ENCODE data around the gene NFKBIZ.

Gene NFKBIZ

GRCh38 chr3:101853982-101854381 lies 4.7 kb downstream of the NFKBIZ start:
- peaks cover 61% of the 10 kb centered on the region for H3K36me3 Mint-ChIP-seq (ENCODE audit: low read depth)
- TF ChIP-seq CTCF (IDR thresholded peaks at IDR 0.05): no peak
- no peak overlapping the region for H3K4me3 Mint-ChIP-seq
- no peak overlapping the region for H3K27ac Mint-ChIP-seq
- H3K27me3 Mint-ChIP-seq (ENCODE audit: low read depth, poor library complexity): peaks cover 15% of the 10 kb centered on the region
- H3K4me1 Mint-ChIP-seq: peaks cover 19% of the 10 kb centered on the region
- H3K9me3 Mint-ChIP-seq: no peaks in the 10 kb centered on the region
- no peak for DNase-seq

GRCh38 chr3:101854608-101855304 lies 5.4 kb downstream of the NFKBIZ start:
- peaks cover 15% of the 10 kb centered on the region for H3K27me3 Mint-ChIP-seq (ENCODE audit: low read depth, poor library complexity)
- H3K9me3 Mint-ChIP-seq: no peaks in the 10 kb centered on the region
- no peak overlapping the region for H3K4me3 Mint-ChIP-seq
- no peak overlapping the region for H3K27ac Mint-ChIP-seq
- H3K36me3 Mint-ChIP-seq (ENCODE audit: low read depth): peaks cover 69% of the 10 kb centered on the region
- TF ChIP-seq CTCF (IDR thresholded peaks at IDR 0.05): no peak
- peaks cover 19% of the 10 kb centered on the region for H3K4me1 Mint-ChIP-seq
- DNase-seq: no peak

GRCh38 chr3:101857301-101857741 lies 8.0 kb downstream of the NFKBIZ start:
- H3K4me3 Mint-ChIP-seq: no peak overlapping the region
- no peak overlapping the region for H3K27ac Mint-ChIP-seq
- H3K27me3 Mint-ChIP-seq (ENCODE audit: low read depth, poor library complexity): no peaks in the 10 kb centered on the region
- H3K9me3 Mint-ChIP-seq: no peaks in the 10 kb centered on the region
- H3K36me3 Mint-ChIP-seq (ENCODE audit: low read depth): peaks cover 61% of the 10 kb centered on the region
- H3K4me1 Mint-ChIP-seq: no peaks in the 10 kb centered on the region
- DNase-seq: no peak
- no peak for TF ChIP-seq CTCF (IDR thresholded peaks at IDR 0.05)

- Mint-ChIP-seq H3K27ac (no peak overlapping the region), H3K9me3 (no peaks in the 10 kb centered on the region)
Measured at GRCh38 chr3:101858464-101859030, 9.2 kb downstream of the NFKBIZ start.

GRCh38 chr3:101859882-101860448 lies 10.7 kb downstream of the NFKBIZ start:
- H3K9me3 Mint-ChIP-seq: no peaks in the 10 kb centered on the region
- no peaks in the 10 kb centered on the region for H3K4me1 Mint-ChIP-seq
- H3K4me3 Mint-ChIP-seq: no peak overlapping the region
- TF ChIP-seq CTCF (IDR thresholded peaks at IDR 0.05): no peak
- peaks cover 35% of the 10 kb centered on the region for H3K36me3 Mint-ChIP-seq (ENCODE audit: low read depth)
- no peak overlapping the region for H3K27ac Mint-ChIP-seq
- DNase-seq: no peak
- H3K27me3 Mint-ChIP-seq (ENCODE audit: low read depth, poor library complexity): no peaks in the 10 kb centered on the region

More at GRCh38 chr3:101858464-101859030, 9.2 kb downstream of the NFKBIZ start:
- Mint-ChIP-seq H3K4me3 (no peak overlapping the region), H3K4me1 (no peaks in the 10 kb centered on the region), H3K36me3 (ENCODE audit: low read depth) (peaks cover 49% of the 10 kb centered on the region), H3K27me3 (ENCODE audit: low read depth, poor library complexity) (no peaks in the 10 kb centered on the region)
- TF ChIP-seq CTCF (IDR thresholded peaks at IDR 0.05): no peak
- DNase-seq: no peak
